ENCODE data around the gene TTI1.

GRCh38 chr20:37971561-37972127, 61.6 kb downstream of the TTI1 start:
- TF ChIP-seq CTCF (IDR thresholded peaks at IDR 0.05) (no peak), POLR2AphosphoS5 (IDR thresholded peaks at IDR 0.05; ENCODE audit: low read depth, low read length) (no peak)

Data from Panc1 (cell line).